Keratinocyte (primary cell): Measurements from ENCODE around the gene DEPDC4. TPM values are rescaled to one million over a fixed set of nuclear protein-coding genes. Genes with fewer than 3 reads are reported as not detected.

ENCODE experiments used
- DNase-seq: peaks from one replicate; pipeline ENCODE4 v3.0.0-alpha.2; 2011; ENCODE audit warnings: low read depth, missing footprints, low spot score
- FAIRE-seq: peaks from 2 replicates; lab custom pipeline; 2011; peaks lifted over from hg19 to GRCh38; lab: Jason Lieb, UNC
- H2AFZ ChIP-seq: 2 replicates; pipeline ENCODE4 v1.6.0; 2012; ENCODE audit warnings: low read length, control low read depth, inconsistent platforms; ENCODE audit not compliant: control insufficient read depth
- H3K27ac ChIP-seq: 2 replicates; pipeline ENCODE4 v1.5.1; 2011; ENCODE audit warnings: low read length; ENCODE audit not compliant: control insufficient read depth, insufficient read depth
- H3K27me3 ChIP-seq: 3 replicates; pipeline ENCODE4 v1.6.0; 2011; ENCODE audit warnings: low read length; ENCODE audit not compliant: control insufficient read depth, insufficient read depth; ENCODE audit errors: extremely low read depth
- H3K36me3 ChIP-seq, 2 experiments: 2 replicates in 1 of 2; 3 replicates in 1 of 2; pipeline ENCODE4 v1.5.1; 2011; ENCODE audit warnings: low read length in 2 of 2, mild to moderate bottlenecking in 1 of 2; ENCODE audit not compliant: control insufficient read depth in 2 of 2, insufficient read depth in 2 of 2; ENCODE audit errors: extremely low read depth in 1 of 2
- H3K4me1 ChIP-seq: 3 replicates; pipeline ENCODE4 v1.5.1; 2011; ENCODE audit warnings: low read length; ENCODE audit not compliant: control insufficient read depth, insufficient read depth; ENCODE audit errors: extremely low read depth
- H3K4me2 ChIP-seq: 3 replicates; pipeline ENCODE4 v1.6.0; 2011; ENCODE audit warnings: low read depth, low read length; ENCODE audit not compliant: control insufficient read depth, insufficient read depth; ENCODE audit errors: extremely low read depth
- H3K4me3 ChIP-seq, 3 experiments: fragments of 200-600 bp in 1 of 3; sonication (generic) in 1 of 3; 2 replicates in 2 of 3; 3 replicates in 1 of 3; pipeline ENCODE4 v1.5.1; 2011 to 2016; ENCODE audit warnings: low read length in 3 of 3, mild to moderate bottlenecking in 3 of 3, control low read depth in 2 of 3, inconsistent platforms in 1 of 3, low read depth in 1 of 3, mixed read lengths in 1 of 3, mixed run types in 1 of 3, moderate library complexity in 1 of 3; ENCODE audit not compliant: control insufficient read depth in 2 of 3, insufficient read depth in 2 of 3; ENCODE audit errors: extremely low read depth in 1 of 3
- H3K79me2 ChIP-seq: 2 replicates; pipeline ENCODE4 v1.6.0; 2012; ENCODE audit warnings: low read length; ENCODE audit not compliant: control insufficient read depth, insufficient read depth
- H3K9ac ChIP-seq: 3 replicates; pipeline ENCODE4 v1.6.0; 2011; ENCODE audit warnings: low read length; ENCODE audit not compliant: control insufficient read depth, insufficient read depth; ENCODE audit errors: extremely low read depth
- H3K9me1 ChIP-seq: 3 replicates; pipeline ENCODE4 v1.6.0; 2011; ENCODE audit warnings: low read length; ENCODE audit not compliant: control insufficient read depth, insufficient read depth; ENCODE audit errors: extremely low read depth
- H3K9me3 ChIP-seq: 2 replicates; pipeline ENCODE4 v1.5.1; 2012; ENCODE audit warnings: low read depth, low read length; ENCODE audit not compliant: control insufficient read depth
- H4K20me1 ChIP-seq: 3 replicates; pipeline ENCODE4 v1.6.0; 2011; ENCODE audit warnings: low read length; ENCODE audit not compliant: control insufficient read depth, insufficient read depth; ENCODE audit errors: extremely low read depth
- EZH2 ChIP-seq: IDR thresholded peaks from one replicate; pipeline ENCODE4 v1.6.1; 2012; ENCODE audit warnings: inconsistent platforms, mild to moderate bottlenecking, low read length, moderate library complexity
- dilution Hi-C: fragments of 300-500 bp; cut with MboI; formaldehyde crosslinking; loops from one replicate; pipeline ENCODE4 v1.7.0; 2020; ENCODE audit warnings: low sequenced_read_pairs; ENCODE audit not compliant: extremely low pct_ligation_motif_present
- polyA plus RNA-seq, 5 experiments: library from polyadenylated mRNA; depleted of rRNA in 3 of 5; stranded (reverse) in 3 of 5; stranded (forward) in 1 of 5; unstranded in 1 of 5; fragments of >200 nt; gene quantifications; 1 replicate in 1 of 5; 2 replicates in 3 of 5; 3 replicates in 1 of 5; pipeline versions ENCODE4 v1.2.1 to v1.2.3, GENCODE V29; 2011 to 2012; ENCODE audit warnings: missing spikeins in 2 of 5, low read depth in 1 of 5, low replicate concordance in 1 of 5
- TF ChIP-seq, protein P1 (sequence below), 3 experiments: IDR thresholded peaks in 1 of 3; conservative IDR thresholded peaks in 1 of 3; optimal IDR thresholded peaks in 1 of 3; 2 replicates in 2 of 3; 3 replicates in 1 of 3; pipeline versions ENCODE3 to v1.5.1; 2011; ENCODE audit warnings: low read length in 3 of 3, mild to moderate bottlenecking in 3 of 3, moderate library complexity in 2 of 3, control low read depth in 1 of 3, inconsistent platforms in 1 of 3; ENCODE audit not compliant: insufficient read depth in 2 of 3; ENCODE audit errors: extremely low read depth in 1 of 3

Gene DEPDC4
- polyA plus RNA-seq, 1 donor (not counting 4 experiments of a cell fraction or from before 2014, with no cell fraction given) = 2.4 TPM

GRCh38 chr12:100211698-100212097 lies 55.2 kb downstream of the DEPDC4 start:
- H2AFZ ChIP-seq = no peak overlapping the region
- dilution Hi-C loops = no loop called here
- TF ChIP-seq, protein P1, sequence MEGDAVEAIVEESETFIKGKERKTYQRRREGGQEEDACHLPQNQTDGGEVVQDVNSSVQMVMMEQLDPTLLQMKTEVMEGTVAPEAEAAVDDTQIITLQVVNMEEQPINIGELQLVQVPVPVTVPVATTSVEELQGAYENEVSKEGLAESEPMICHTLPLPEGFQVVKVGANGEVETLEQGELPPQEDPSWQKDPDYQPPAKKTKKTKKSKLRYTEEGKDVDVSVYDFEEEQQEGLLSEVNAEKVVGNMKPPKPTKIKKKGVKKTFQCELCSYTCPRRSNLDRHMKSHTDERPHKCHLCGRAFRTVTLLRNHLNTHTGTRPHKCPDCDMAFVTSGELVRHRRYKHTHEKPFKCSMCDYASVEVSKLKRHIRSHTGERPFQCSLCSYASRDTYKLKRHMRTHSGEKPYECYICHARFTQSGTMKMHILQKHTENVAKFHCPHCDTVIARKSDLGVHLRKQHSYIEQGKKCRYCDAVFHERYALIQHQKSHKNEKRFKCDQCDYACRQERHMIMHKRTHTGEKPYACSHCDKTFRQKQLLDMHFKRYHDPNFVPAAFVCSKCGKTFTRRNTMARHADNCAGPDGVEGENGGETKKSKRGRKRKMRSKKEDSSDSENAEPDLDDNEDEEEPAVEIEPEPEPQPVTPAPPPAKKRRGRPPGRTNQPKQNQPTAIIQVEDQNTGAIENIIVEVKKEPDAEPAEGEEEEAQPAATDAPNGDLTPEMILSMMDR (optimal IDR thresholded peaks at IDR 0.05 in 1 of 3, IDR thresholded peaks at IDR 0.05 in 1 of 3, conservative IDR thresholded peaks at IDR 0.05 in 1 of 3; ENCODE audit: extremely low read depth in 1 of 3, insufficient read depth in 2 of 3, low read length in 3 of 3) = no peak
- TF ChIP-seq EZH2 = no peak
- H3K27me3 ChIP-seq = no peaks in the 10 kb centered on the region
- no peak overlapping the region for H3K4me3 ChIP-seq
- peaks cover 3% of the 10 kb centered on the region for H3K9me1 ChIP-seq
- H3K79me2 ChIP-seq = no peaks in the 10 kb centered on the region
- no peak overlapping the region for H3K4me2 ChIP-seq
- H3K36me3 ChIP-seq = peaks cover 11 to 12% of the 10 kb centered on the region in 2 experiments
- no peaks in the 10 kb centered on the region for H3K9me3 ChIP-seq
- FAIRE-seq = no peak
- no peak overlapping the region for H3K9ac ChIP-seq
- H3K27ac ChIP-seq = no peak overlapping the region
- H4K20me1 ChIP-seq = no peaks in the 10 kb centered on the region
- DNase-seq = no peak
- no peaks in the 10 kb centered on the region for H3K4me1 ChIP-seq

GRCh38 chr12:100208834-100209233 lies 58.0 kb downstream of the DEPDC4 start:
- Histone ChIP-seq H3K4me1 (no peaks in the 10 kb centered on the region), H3K4me3 (no peak overlapping the region), H3K36me3 (peaks cover 9 to 12% of the 10 kb centered on the region in 2 experiments), H3K79me2 (peaks cover 4% of the 10 kb centered on the region), H4K20me1 (no peaks in the 10 kb centered on the region), H3K9me1 (peaks cover 3% of the 10 kb centered on the region), H3K4me2 (no peak overlapping the region), H3K27ac (no peak overlapping the region), H2AFZ (no peak overlapping the region), H3K27me3 (no peaks in the 10 kb centered on the region), H3K9ac (no peak overlapping the region), H3K9me3 (no peaks in the 10 kb centered on the region)
- FAIRE-seq = no peak
- no peak for TF ChIP-seq EZH2
- TF ChIP-seq, protein P1 (optimal IDR thresholded peaks at IDR 0.05 in 1 of 3, IDR thresholded peaks at IDR 0.05 in 1 of 3, conservative IDR thresholded peaks at IDR 0.05 in 1 of 3; ENCODE audit: extremely low read depth in 1 of 3, insufficient read depth in 2 of 3, low read length in 3 of 3) = no peak
- no peak for DNase-seq
- dilution Hi-C loops = no loop called here
